Measurements from ENCODE around the gene GTPBP2. TPM values are rescaled to one million over a fixed set of nuclear protein-coding genes. Genes with fewer than 3 reads are reported as not detected.
A peak's percentile ranks its signal among the peaks of the same experiment; 100 is the strongest.

Gene GTPBP2, protein sequence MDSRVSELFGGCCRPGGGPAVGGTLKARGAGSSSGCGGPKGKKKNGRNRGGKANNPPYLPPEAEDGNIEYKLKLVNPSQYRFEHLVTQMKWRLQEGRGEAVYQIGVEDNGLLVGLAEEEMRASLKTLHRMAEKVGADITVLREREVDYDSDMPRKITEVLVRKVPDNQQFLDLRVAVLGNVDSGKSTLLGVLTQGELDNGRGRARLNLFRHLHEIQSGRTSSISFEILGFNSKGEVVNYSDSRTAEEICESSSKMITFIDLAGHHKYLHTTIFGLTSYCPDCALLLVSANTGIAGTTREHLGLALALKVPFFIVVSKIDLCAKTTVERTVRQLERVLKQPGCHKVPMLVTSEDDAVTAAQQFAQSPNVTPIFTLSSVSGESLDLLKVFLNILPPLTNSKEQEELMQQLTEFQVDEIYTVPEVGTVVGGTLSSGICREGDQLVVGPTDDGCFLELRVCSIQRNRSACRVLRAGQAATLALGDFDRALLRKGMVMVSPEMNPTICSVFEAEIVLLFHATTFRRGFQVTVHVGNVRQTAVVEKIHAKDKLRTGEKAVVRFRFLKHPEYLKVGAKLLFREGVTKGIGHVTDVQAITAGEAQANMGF
- 10 to 100 TPM; 59.8 to 64.6 TPM for total RNA-seq

DNA sequence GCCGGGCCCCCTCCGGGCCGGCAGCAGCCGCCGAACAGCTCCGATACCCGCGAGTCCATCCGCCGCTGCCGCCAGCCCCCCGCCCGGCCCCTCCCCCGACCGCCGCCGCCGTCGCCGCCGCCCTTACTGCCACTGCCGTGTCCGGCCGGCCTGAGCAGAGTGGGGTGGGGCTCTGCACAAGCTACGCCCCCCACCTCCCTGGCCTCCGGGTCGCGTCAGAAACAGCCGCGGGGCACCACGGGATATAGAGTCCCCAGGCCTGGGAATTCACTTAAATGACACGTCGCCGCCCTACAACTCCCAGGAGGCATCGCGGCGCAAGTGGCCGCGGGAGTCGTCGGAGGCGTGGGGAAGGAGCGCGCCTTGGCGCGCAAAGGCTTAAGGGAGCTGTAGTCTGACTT lies at the start of gene GTPBP2:
Gene GTPBP2, minus strand, starts transcription at position 161 of the 401 bp plus-strand sequence. Its CDS starts 102 bp downstream, at position 59.
- CTCF ChIA-PET, result interaction anchor here (0.6 to 1.2 kb wide), 9 partner anchors 11 to 239 kb away, joined by 3 to 8 read pairs (median 4); partner anchors contain the start of genes POLH, RSPH9 and XPO5
- H3K27ac Mint-ChIP-seq, result peak within 1 kb of the TSS; percentile 100
- no peaks in the 10 kb centered on the region for H3K9me3 Mint-ChIP-seq (ENCODE audit: low read depth)
- intact Hi-C loops (cut with DNase I, micrococcal nuclease), result loop anchor here (1.0 to 5.0 kb wide), 12 partner anchors 52 to 617 kb away; partner anchors contain the start of genes POLH (in 2 of the 2), XPO5 (in 2 of the 2), ABCC10 (in 1 of the 2) and DNPH1 (in 1 of the 2)
- H3K4me3 Mint-ChIP-seq, result peak within 1 kb of the TSS; percentile 88
- POLR2A ChIA-PET, result interaction anchor here (0.6 to 1.7 kb wide), 11 partner anchors 8 to 618 kb away, joined by 3 to 8 read pairs (median 4); partner anchors contain the start of genes HSP90AB1, VEGFA and ZNF318
- H3K27me3 Mint-ChIP-seq, result no peaks in the 10 kb centered on the region
- ATAC-seq, result peak; percentile 82
- peak; percentile 98 for DNase-seq
- H3K36me3 Mint-ChIP-seq (ENCODE audit: low read depth), result peaks cover 34% of the 10 kb centered on the region
- peaks cover 31% of the 10 kb centered on the region for H3K4me1 Mint-ChIP-seq

DNA sequence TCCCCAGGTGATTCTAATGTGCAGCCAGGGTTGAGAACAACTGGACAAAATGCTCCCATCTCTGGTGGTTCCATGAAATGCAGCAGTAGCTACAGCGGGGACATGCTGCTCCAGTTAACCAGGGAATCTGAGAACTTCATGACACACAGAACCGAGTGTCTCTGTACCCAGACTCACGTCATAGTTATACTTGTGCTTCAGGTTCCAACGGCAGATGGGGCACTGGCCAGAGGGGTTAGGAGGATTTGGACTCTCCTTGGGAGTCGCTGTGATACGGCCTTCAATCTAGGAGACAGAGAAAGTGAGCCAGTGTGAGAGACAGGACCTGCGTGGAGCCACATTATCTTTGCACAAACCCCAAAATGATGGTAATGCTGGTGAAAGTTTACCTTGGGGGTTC lies 49.3 kb upstream of the GTPBP2 start:
- H3K27me3 Mint-ChIP-seq, result no peaks in the 10 kb centered on the region
- H3K9me3 Mint-ChIP-seq (ENCODE audit: low read depth), result no peaks in the 10 kb centered on the region
- H3K27ac Mint-ChIP-seq, result no peak overlapping the region
- H3K4me1 Mint-ChIP-seq, result peaks cover 4% of the 10 kb centered on the region
- CTCF ChIA-PET, result interaction anchor here (1.6 to 1.7 kb wide), 2 partner anchors 11 to 401 kb away, joined by 6 to 10 read pairs; no protein-coding TSS in a partner anchor
- peaks cover 23% of the 10 kb centered on the region for H3K36me3 Mint-ChIP-seq (ENCODE audit: low read depth)
- DNase-seq (no peak), ATAC-seq (no peak)
- H3K4me3 Mint-ChIP-seq, result no peak overlapping the region
- intact Hi-C loops (cut with DNase I, micrococcal nuclease), result no loop called here
- POLR2A ChIA-PET, result interaction anchor here (0.6 kb wide), 1 partner anchor 26 kb away, joined by 3 read pairs; no protein-coding TSS in a partner anchor

DNA sequence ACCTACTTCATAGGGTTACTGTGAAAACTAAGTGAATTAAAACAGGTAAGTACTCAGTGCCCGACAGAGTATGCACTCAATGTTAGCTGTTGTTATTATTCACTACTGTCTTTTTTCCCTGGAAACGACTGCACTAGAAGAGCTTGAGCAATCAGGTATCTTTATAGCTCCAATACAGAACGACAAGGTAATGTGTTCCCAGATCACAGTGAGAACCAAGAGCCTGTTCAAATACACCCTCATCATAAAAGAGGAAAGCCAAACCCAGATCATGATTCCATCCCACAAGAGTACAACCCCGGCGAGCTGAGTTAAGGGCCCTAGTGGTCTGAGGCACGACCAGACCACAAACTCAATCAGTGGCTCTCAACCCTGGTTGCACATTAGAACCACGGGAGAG lies 48.7 kb upstream of the GTPBP2 start:
- H3K36me3 Mint-ChIP-seq (ENCODE audit: low read depth), result peaks cover 23% of the 10 kb centered on the region
- ATAC-seq, result no peak

DNA sequence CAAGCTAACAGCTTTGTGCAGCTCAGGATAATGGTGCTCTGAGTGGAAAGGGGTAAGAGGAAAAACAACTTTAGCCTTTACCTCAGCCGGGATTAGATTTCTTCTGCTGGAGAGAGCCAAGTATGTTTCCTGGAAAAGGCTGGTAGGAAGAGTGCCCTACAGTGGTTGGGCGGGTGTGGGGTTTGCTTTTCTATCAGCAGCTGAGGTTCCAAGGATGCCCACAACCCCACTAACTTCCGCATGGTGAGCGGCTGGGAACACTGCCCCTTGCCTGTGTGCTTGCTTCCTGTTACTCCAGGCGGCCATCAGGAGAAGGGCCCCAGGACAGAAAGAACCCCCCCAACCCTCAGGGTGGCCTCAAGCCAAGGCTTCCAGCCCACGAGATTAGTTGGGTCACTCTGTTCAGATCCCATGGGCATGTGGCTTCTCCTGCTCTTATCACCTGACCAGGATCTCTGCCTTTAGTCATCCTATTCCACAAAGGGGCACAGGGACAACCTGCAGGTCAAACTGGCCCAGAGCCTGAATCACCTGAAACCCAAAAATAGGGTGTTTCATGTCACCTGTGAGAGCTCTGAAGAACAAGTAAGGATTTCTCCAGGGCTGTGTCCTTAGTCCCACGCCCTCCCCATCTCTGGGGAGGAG lies 48.0 kb upstream of the GTPBP2 start:
- POLR2A ChIA-PET, result no interaction called here
- DNase-seq, result no peak

More for the DNA sequence above, 48.7 kb upstream of the GTPBP2 start:
- Mint-ChIP-seq H3K9me3 (ENCODE audit: low read depth) (no peaks in the 10 kb centered on the region), H3K27me3 (no peaks in the 10 kb centered on the region), H3K27ac (no peak overlapping the region), H3K4me1 (no peaks in the 10 kb centered on the region), H3K4me3 (no peak overlapping the region)
- intact Hi-C loops (cut with DNase I, micrococcal nuclease), result no loop called here
- no peak for DNase-seq
- POLR2A ChIA-PET, result no interaction called here
- CTCF ChIA-PET, result interaction anchor here (1.6 to 1.7 kb wide), 2 partner anchors 10 to 401 kb away, joined by 6 to 10 read pairs; no protein-coding TSS in a partner anchor

DNA sequence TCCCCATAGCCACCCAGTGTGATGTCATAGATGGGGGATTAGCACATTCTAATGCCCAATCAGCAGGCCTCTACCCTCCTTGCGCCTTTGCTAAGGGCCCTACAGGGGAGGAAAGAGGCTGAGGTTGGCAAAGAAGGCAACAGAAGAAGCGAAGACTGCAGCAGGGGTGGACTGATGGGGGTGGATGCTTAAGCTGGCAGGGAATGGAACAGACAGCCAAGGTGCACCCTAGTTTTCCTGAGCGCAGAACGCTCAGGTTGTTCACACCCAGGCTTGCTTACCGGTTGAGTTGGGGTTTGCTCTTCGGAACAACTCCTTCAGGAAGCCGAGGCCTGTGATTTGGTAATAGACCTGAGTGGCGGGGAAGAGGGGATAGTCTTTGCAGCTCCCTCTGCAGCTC lies 45.9 kb upstream of the GTPBP2 start:
- H3K4me3 Mint-ChIP-seq, result no peak overlapping the region
- ATAC-seq, result no peak
- DNase-seq, result no peak
- H3K36me3 Mint-ChIP-seq (ENCODE audit: low read depth), result peaks cover 30% of the 10 kb centered on the region
- no peaks in the 10 kb centered on the region for H3K9me3 Mint-ChIP-seq (ENCODE audit: low read depth)
- ChIA-PET POLR2A (no interaction called here), CTCF (interaction anchor here (0.6 to 1.2 kb wide), 2 partner anchors 13 to 92 kb away, joined by 3 to 4 read pairs; no protein-coding TSS in a partner anchor)
- intact Hi-C loops (cut with DNase I, micrococcal nuclease), result no loop called here
- peaks cover 11% of the 10 kb centered on the region for H3K4me1 Mint-ChIP-seq
- H3K27me3 Mint-ChIP-seq, result no peaks in the 10 kb centered on the region
- H3K27ac Mint-ChIP-seq, result peak overlapping the region; percentile 6

More for the DNA sequence above, 48.0 kb upstream of the GTPBP2 start:
- ATAC-seq, result no peak
- intact Hi-C loops (cut with DNase I, micrococcal nuclease), result no loop called here
- CTCF ChIA-PET, result interaction anchor here (1.6 to 1.7 kb wide), 2 partner anchors 9 to 402 kb away, joined by 6 to 10 read pairs; no protein-coding TSS in a partner anchor
- Mint-ChIP-seq H3K4me3 (no peak overlapping the region), H3K27me3 (no peaks in the 10 kb centered on the region), H3K36me3 (ENCODE audit: low read depth) (peaks cover 23% of the 10 kb centered on the region), H3K4me1 (no peaks in the 10 kb centered on the region), H3K27ac (no peak overlapping the region), H3K9me3 (ENCODE audit: low read depth) (no peaks in the 10 kb centered on the region)

DNA sequence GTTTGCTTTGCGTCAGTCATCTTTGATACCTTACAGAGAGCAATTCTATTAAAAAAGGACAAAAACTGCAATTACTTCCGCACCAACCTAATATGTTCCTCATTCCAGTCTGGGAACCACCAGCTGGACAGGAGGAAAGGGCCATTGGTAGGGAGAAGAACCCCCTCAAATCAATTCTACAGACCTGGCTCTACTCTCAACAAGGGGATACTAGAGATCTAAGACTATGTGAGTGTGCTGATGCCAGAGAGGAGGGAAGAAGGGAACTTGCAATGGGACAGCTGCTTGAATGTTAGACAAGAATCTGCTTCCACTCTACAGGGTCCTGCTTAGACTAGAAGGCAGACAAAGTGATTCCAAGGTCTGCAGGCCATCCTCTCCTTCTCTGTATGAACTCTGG lies 45.2 kb upstream of the GTPBP2 start:
- POLR2A ChIA-PET, result no interaction called here
- no peaks in the 10 kb centered on the region for H3K27me3 Mint-ChIP-seq
- no peaks in the 10 kb centered on the region for H3K9me3 Mint-ChIP-seq (ENCODE audit: low read depth)
- H3K27ac Mint-ChIP-seq, result no peak overlapping the region
- intact Hi-C loops (cut with DNase I, micrococcal nuclease), result no loop called here
- peaks cover 18% of the 10 kb centered on the region for H3K4me1 Mint-ChIP-seq
- no peak overlapping the region for H3K4me3 Mint-ChIP-seq
- DNase-seq (no peak), ATAC-seq (no peak)
- peaks cover 30% of the 10 kb centered on the region for H3K36me3 Mint-ChIP-seq (ENCODE audit: low read depth)
- CTCF ChIA-PET, result no interaction called here

DNA sequence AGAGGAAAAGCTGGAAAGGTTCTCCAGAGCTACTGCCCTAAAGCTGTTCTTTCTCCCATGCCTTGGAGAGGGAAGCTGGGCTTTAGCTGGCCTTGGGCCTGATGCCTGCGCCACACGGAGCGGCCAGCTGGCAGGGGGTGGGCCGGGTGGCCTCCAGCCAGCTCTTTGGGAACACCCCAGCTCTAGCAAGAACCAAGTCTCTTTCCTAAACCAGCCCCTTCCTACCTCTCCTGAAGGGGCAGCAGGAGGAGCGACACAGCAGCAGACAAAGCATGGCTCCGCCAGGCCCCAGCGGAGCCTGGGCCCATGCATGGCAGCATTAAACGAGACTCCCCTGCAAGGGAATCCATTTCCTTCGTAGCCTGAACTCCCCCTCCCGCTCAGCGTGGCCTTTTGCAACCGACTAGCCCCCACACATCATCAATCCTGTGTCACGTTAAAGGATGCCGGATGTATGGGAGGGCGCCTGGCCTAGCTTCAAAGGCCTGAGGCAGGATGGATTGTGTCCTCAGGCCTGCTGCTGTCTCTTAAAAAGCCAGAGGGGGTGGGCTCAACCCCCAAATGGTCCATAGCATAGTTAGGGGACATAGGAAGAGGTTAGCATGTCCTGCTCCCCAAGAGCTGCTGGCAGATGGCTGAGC lies 44.5 kb upstream of the GTPBP2 start:
- ATAC-seq (no peak), DNase-seq (no peak)
- POLR2A ChIA-PET, result interaction anchor here (0.6 kb wide), 1 partner anchor 10 kb away, joined by 3 read pairs; no protein-coding TSS in a partner anchor
- H3K27ac Mint-ChIP-seq, result no peak overlapping the region
- peaks cover 24% of the 10 kb centered on the region for H3K4me1 Mint-ChIP-seq
- intact Hi-C loops (cut with DNase I, micrococcal nuclease), result no loop called here
- CTCF ChIA-PET, result interaction anchor here (0.7 kb wide), 1 partner anchor 55 kb away, joined by 4 read pairs; no protein-coding TSS in a partner anchor
- H3K27me3 Mint-ChIP-seq, result no peaks in the 10 kb centered on the region
- no peaks in the 10 kb centered on the region for H3K9me3 Mint-ChIP-seq (ENCODE audit: low read depth)
- H3K4me3 Mint-ChIP-seq, result no peak overlapping the region
- H3K36me3 Mint-ChIP-seq (ENCODE audit: low read depth), result peaks cover 30% of the 10 kb centered on the region

DNA sequence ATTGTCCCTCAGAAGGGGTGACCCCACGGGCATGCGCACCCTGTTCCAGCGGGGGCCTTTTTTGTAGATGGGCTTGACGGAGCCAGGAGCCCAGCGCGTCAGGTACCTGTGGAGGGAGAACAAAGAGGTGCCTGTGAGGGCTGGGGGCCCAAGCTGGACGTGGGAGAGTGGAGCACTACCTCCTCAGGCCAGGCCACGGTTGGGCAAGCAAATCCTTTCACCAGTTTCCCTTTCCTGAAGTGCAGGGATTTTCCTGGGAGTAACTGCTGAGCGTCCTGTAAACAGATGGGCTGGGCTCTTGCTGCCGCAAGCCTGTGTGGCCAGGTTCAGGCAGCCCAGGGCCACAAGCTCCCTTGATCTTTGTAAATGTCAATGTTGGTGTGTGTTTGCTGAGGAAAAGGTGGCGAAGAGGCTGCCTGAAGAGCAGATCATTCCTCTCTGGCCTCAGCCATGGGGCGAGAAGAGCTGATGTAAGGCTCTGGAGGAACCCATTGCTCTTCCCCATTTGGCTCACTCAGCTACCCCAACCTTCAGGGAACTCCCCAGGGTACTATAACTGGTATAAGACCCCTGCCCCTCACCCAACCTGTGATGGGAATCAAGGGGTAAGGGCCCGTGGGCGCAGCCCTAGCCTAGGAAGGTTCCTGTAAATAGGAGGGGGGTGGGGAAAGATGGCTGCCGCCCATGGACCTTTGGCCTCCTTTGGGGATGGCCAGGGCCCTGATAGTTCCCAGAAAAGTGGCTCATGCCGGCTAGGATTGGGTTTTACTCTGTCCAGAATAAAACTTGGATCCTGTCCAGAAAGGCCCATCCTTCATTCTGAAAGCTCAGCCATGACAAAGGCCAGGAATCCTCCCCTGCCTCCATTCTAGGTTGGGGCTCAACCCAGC lies 43.0 kb upstream of the GTPBP2 start:
- intact Hi-C loops (cut with DNase I, micrococcal nuclease), result no loop called here
- H3K27ac Mint-ChIP-seq, result peak overlapping the region; percentile 11
- no peak overlapping the region for H3K4me3 Mint-ChIP-seq
- CTCF ChIA-PET, result interaction anchor here (0.6 to 1.1 kb wide), 4 partner anchors 35 to 1722 kb away, joined by 3 to 5 read pairs (median 3); no protein-coding TSS in a partner anchor
- DNase-seq, result no peak
- H3K27me3 Mint-ChIP-seq, result no peaks in the 10 kb centered on the region
- ATAC-seq, result no peak
- H3K9me3 Mint-ChIP-seq (ENCODE audit: low read depth), result no peaks in the 10 kb centered on the region
- POLR2A ChIA-PET, result no interaction called here
- peaks cover 23% of the 10 kb centered on the region for H3K36me3 Mint-ChIP-seq (ENCODE audit: low read depth)
- peaks cover 40% of the 10 kb centered on the region for H3K4me1 Mint-ChIP-seq

DNA sequence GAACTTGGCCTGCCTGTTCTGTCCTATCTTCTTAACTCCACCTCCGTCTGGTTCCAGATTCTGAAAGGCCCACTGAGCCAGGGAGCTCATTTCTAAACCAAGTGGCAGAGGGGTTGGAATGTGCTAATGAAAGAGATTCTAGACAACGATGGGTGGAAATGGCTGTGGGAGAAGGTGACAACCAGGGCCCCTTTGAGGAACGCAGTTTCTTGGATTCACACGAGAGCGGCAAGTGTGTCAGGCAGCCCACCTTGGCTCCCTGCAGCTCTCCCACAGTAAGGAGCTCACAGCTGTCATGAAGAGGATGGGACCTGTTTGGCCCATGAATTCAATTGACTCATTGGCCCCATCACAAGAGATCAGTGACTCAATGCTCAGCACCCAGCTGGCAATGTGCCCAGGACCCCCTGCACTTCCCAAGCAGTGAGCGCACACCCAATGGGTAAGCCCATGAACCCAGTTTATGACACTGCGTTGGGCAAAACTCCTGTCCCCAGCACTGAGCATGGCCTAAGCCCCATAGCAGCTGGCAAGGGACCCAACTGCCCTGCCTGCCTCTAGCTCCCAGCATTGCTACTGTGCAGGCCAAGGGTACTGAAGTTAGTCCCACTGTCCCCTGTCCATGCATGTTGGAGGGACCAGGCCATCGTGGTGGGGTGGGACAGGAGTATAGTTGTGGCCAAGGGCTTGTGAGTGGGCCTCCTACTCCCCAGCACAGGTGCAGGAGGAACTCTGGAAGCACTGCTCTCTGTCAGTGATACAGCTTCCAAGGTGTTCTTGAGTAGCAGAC lies 42.1 kb upstream of the GTPBP2 start:
- no peak for DNase-seq
- Mint-ChIP-seq H3K36me3 (ENCODE audit: low read depth) (peaks cover 23% of the 10 kb centered on the region), H3K27me3 (no peaks in the 10 kb centered on the region), H3K4me1 (peaks cover 41% of the 10 kb centered on the region), H3K9me3 (ENCODE audit: low read depth) (no peaks in the 10 kb centered on the region), H3K4me3 (no peak overlapping the region), H3K27ac (peak overlapping the region; percentile 68)
- intact Hi-C loops (cut with DNase I, micrococcal nuclease), result no loop called here
- ATAC-seq, result no peak
- POLR2A ChIA-PET, result no interaction called here
- CTCF ChIA-PET, result interaction anchor here (0.6 to 5.7 kb wide), 5 partner anchors 10 to 1721 kb away, joined by 3 to 39 read pairs (median 4); partner anchors contain the start of gene MRPS18A

All from activated CD4-positive, alpha-beta T cell treated with anti-CD3 and anti-CD28 coated beads for 36 hours (primary cell).